PC-9 (cell line): Measurements from ENCODE around the gene SLC35A2. TPM values are rescaled to one million over a fixed set of nuclear protein-coding genes. Genes with fewer than 3 reads are reported as not detected.
A peak's percentile ranks its signal among the peaks of the same experiment; 100 is the strongest.

Source experiments
- BruUV-seq: library from RNA; stranded (reverse); fragments of 400-500 nt; replicated peaks from 2 replicates; lab custom pipeline; 2021; lab: Mats Ljungman, UMichigan
- CTCF ChIA-PET: fragments of 300-600 bp; sonication (Branson Sonifier 250); formaldehyde crosslinking; loops from one replicate; lab custom pipeline; 2022; ENCODE audit warnings: antibody characterized with exemption; lab: Charles Lee
- POLR2A ChIA-PET: fragments of 300-600 bp; sonication (Branson Sonifier 250); formaldehyde crosslinking; loops from one replicate; lab custom pipeline; 2022; ENCODE audit warnings: antibody characterized with exemption; ENCODE audit not compliant: unreplicated experiment; lab: Charles Lee
- DNase-seq, 2 experiments: peaks; one replicate each; pipeline versions ENCODE4 v3.0.0 to v3.0.0-alpha.2; 2015 to 2022; ENCODE audit warnings: mixed read lengths in 1 of 2
- H2AFZ ChIP-seq: fragments of 200-600 bp; sonication (generic); 2 replicates; pipeline ENCODE4 v1.8.1; 2017; ENCODE audit warnings: antibody characterized with exemption
- H3F3A ChIP-seq: fragments of 200-600 bp; sonication (generic); 2 replicates; pipeline ENCODE4 v1.8.1; 2017; ENCODE audit warnings: antibody characterized with exemption, mild to moderate bottlenecking, low read depth; ENCODE audit not compliant: insufficient read depth
- H3K27ac ChIP-seq: fragments of 200-600 bp; sonication (generic); 2 replicates; pipeline ENCODE4 v1.6.1; 2016; ENCODE audit warnings: mixed run types
- H3K27me3 ChIP-seq: fragments of 200-600 bp; sonication (generic); 2 replicates; pipeline ENCODE4 v1.6.1; 2016; ENCODE audit warnings: low read depth, mixed run types; ENCODE audit not compliant: insufficient read depth
- H3K36me3 ChIP-seq: fragments of 200-600 bp; sonication (generic); 2 replicates; pipeline ENCODE4 v1.6.1; 2016; ENCODE audit warnings: low read depth, mixed run types
- H3K4me1 ChIP-seq: fragments of 200-600 bp; sonication (generic); replicated peaks from 2 replicates; pipeline ENCODE4 v1.6.1; 2016; ENCODE audit warnings: mixed run types; ENCODE audit not compliant: insufficient read depth
- H3K4me2 ChIP-seq: fragments of 200-600 bp; sonication (generic); 2 replicates; pipeline ENCODE4 v1.6.1; 2017; ENCODE audit warnings: mixed run types
- H3K4me3 ChIP-seq: fragments of 200-600 bp; sonication (generic); 2 replicates; pipeline ENCODE4 v1.6.1; 2016; ENCODE audit warnings: mixed run types
- H3K79me2 ChIP-seq: fragments of 200-600 bp; sonication (generic); 2 replicates; pipeline ENCODE4 v1.6.1; 2017; ENCODE audit warnings: low read depth, mixed run types
- H3K9me2 ChIP-seq: fragments of 200-600 bp; sonication (generic); 2 replicates; pipeline ENCODE4 v1.8.1; 2017; ENCODE audit warnings: mild to moderate bottlenecking; ENCODE audit not compliant: insufficient read depth
- H3K9me3 ChIP-seq: fragments of 200-600 bp; sonication (generic); 2 replicates; pipeline ENCODE4 v1.8.1; 2016; ENCODE audit warnings: low read depth; ENCODE audit not compliant: insufficient read depth
- H4K20me1 ChIP-seq: fragments of 200-600 bp; sonication (generic); 2 replicates; pipeline ENCODE4 v1.8.1; 2017; ENCODE audit not compliant: insufficient read depth
- EZH2 ChIP-seq: fragments of 200-600 bp; sonication (generic); IDR thresholded peaks from 2 replicates; pipeline ENCODE4 v1.8.0; 2017; ENCODE audit warnings: antibody characterized with exemption, low read depth
- intact Hi-C: fragments of 100-400 bp; cut with micrococcal nuclease; formaldehyde crosslinking; loops from one replicate; pipeline ENCODE4 v1.10.0; 2022; ENCODE audit not compliant: unreplicated experiment
- total RNA-seq: library from RNA; stranded (reverse); gene quantifications from 2 replicates; pipeline ENCODE4 v1.2.3, GENCODE V29; 2021
- TF ChIP-seq, protein P1 (sequence below): fragments of 200-600 bp; sonication (generic); conservative IDR thresholded peaks from 2 replicates; pipeline ENCODE4 v1.6.1; 2017; ENCODE audit warnings: mixed run types, antibody characterized with exemption, mild to moderate bottlenecking, moderate library complexity

SLC35A2 gene
- total RNA-seq, 1 experiment from 2014 or later = 29.6 TPM

DNA sequence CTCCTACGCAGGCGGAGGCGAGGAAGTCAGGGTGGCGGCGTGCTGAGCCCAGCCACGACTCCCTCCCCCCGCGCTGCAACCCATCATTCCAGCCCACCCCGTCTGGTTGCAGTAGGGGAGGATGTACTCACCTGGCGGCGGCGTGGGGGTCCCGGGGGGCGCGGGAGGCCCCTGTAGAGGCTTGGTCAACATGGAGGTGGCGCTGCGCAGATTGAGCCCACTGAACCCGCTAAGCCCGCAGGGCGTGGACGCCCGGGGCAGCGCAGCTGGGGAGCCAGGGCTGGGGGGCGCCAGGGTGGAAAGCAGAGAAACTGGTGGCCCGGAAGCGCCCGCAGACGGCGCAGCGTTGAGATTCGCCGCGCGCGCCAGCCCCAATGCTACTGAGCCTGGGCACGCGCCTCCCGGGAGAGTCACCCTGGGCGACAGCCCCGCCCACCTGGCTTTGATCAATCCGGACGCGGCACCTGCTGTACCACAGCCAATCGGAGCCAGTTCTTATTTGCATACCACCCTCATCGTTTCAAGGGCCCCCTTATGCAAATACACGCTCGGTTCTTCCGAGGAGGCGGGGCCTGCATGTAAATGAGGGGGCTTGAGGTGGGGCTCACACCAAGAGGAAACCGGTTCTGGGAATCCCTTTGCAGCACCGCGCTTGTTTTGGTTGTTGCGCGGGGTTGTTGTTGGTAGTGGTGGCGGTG, 7.3 kb upstream of the SLC35A2 start, which contains the start of gene PIM2:
PIM2 (minus strand) TSS at position 382 of the 698 bp plus-strand sequence; CDS start at position 192, 190 bp downstream.
- peak within 1 kb of the TSS; percentile 58; the same call in 1 of the 2 replicates for H3K4me3 ChIP-seq
- no peaks in the 10 kb centered on the region for H3K4me1 ChIP-seq
- no peaks in the 10 kb centered on the region for H3K9me2 ChIP-seq
- intact Hi-C loops = loop anchor here (5.0 kb wide), 1 partner anchor 139 kb away; the partner anchor contains the start of gene CCDC120
- DNase-seq = peak; percentile 64 to 81
- TSS peak; percentile 18 for BruUV-seq
- H3K27me3 ChIP-seq = no peaks in the 10 kb centered on the region
- H4K20me1 ChIP-seq = no peaks in the 10 kb centered on the region
- TF ChIP-seq, protein P1, sequence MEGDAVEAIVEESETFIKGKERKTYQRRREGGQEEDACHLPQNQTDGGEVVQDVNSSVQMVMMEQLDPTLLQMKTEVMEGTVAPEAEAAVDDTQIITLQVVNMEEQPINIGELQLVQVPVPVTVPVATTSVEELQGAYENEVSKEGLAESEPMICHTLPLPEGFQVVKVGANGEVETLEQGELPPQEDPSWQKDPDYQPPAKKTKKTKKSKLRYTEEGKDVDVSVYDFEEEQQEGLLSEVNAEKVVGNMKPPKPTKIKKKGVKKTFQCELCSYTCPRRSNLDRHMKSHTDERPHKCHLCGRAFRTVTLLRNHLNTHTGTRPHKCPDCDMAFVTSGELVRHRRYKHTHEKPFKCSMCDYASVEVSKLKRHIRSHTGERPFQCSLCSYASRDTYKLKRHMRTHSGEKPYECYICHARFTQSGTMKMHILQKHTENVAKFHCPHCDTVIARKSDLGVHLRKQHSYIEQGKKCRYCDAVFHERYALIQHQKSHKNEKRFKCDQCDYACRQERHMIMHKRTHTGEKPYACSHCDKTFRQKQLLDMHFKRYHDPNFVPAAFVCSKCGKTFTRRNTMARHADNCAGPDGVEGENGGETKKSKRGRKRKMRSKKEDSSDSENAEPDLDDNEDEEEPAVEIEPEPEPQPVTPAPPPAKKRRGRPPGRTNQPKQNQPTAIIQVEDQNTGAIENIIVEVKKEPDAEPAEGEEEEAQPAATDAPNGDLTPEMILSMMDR = no peak
- no peak for TF ChIP-seq EZH2
- H3K36me3 ChIP-seq = no peaks in the 10 kb centered on the region
- ChIA-PET CTCF (no interaction called here), POLR2A (no interaction called here)
- no peak within 1 kb of the TSS for H3K27ac ChIP-seq
- no peaks in the 10 kb centered on the region for H3K9me3 ChIP-seq
- H3K4me2 ChIP-seq = peak within 1 kb of the TSS; percentile 77
- 0 out of 2 replicates have a peak within 1 kb of the TSS, but pooled peaks have one; percentile 52 for H2AFZ ChIP-seq
- no peaks in the 10 kb centered on the region for H3K79me2 ChIP-seq
- no peaks in the 10 kb centered on the region for H3F3A ChIP-seq

GRCh38 chrX:48918301-48918642, 6.8 kb upstream of the SLC35A2 start:
- Histone ChIP-seq H2AFZ (0 out of 2 replicates have a peak overlapping the region, but pooled peaks have one; percentile 52), H3K27me3 (no peaks in the 10 kb centered on the region), H3K4me3 (peak overlapping the region; percentile 58; the same call in 1 of the 2 replicates), H3K79me2 (no peaks in the 10 kb centered on the region), H3K4me1 (no peaks in the 10 kb centered on the region), H3K27ac (no peak overlapping the region), H3K4me2 (peak overlapping the region; percentile 66), H3F3A (no peaks in the 10 kb centered on the region), H3K9me3 (no peaks in the 10 kb centered on the region), H4K20me1 (no peaks in the 10 kb centered on the region), H3K9me2 (no peaks in the 10 kb centered on the region), H3K36me3 (no peaks in the 10 kb centered on the region)
- TF ChIP-seq EZH2 = no peak
- TF ChIP-seq, protein P1 = no peak
- ChIA-PET POLR2A (no interaction called here), CTCF (no interaction called here)
- no peak for DNase-seq
- no TSS peak for BruUV-seq
- intact Hi-C loops = loop anchor here (5.0 kb wide), 1 partner anchor 139 kb away; the partner anchor contains the start of gene CCDC120

DNA sequence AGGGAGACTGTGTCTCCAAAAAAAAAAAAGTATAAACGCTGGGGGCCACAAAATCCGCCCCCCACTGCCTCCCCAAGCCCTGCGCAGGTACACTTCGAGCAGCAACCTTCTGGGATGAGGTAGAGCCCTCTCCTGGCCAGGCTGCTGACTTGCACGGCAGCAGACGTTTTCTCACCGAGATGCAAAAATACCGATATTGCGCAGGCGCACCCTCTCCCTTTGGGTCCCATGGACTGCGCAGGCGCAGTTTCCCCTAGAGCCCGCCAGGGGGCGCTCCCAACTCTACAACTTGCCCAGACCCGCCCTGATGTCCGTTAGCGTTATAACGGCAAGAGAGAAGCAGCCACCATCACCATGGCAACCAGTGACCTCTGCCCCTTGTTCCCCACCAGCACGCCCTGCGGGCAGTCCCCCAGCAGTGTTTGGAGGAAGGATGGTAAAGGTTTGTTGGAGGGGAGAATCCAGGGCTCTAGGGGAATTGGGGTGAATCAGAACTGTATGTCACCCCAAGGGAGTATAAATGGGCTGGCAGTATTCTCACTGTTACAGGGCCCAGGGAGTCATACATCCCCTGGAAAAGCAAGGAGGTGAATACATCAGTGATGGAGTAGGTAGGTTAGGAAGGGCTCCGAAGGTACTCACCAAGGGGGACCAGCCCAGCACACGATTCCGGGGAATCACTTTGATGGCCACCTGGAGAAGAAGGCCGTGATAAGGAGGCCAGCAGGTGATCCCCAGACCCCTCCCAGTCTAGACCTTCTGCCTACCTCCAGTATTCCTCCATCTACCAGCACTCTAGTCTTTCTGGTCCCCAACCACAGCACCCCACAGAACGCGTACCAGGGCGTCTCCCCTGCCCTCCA, 5.9 kb upstream of the SLC35A2 start:
- H2AFZ ChIP-seq = no peak overlapping the region
- no peaks in the 10 kb centered on the region for H3K4me1 ChIP-seq
- H3K79me2 ChIP-seq = no peaks in the 10 kb centered on the region
- no peaks in the 10 kb centered on the region for H3F3A ChIP-seq
- POLR2A ChIA-PET = no interaction called here
- CTCF ChIA-PET = no interaction called here
- no peaks in the 10 kb centered on the region for H3K27me3 ChIP-seq
- intact Hi-C loops = loop anchor here (1.0 to 5.0 kb wide), 2 partner anchors 140 to 155 kb away; partner anchors contain the start of gene CCDC120
- no peaks in the 10 kb centered on the region for H3K9me3 ChIP-seq
- peak overlapping the region; percentile 38; the same call in 1 of the 2 replicates for H3K4me2 ChIP-seq
- no TSS peak for BruUV-seq
- no peak overlapping the region for H3K27ac ChIP-seq
- no peaks in the 10 kb centered on the region for H4K20me1 ChIP-seq
- TF ChIP-seq EZH2 = no peak
- TF ChIP-seq, protein P1 = peak; percentile 80
- H3K36me3 ChIP-seq = no peaks in the 10 kb centered on the region
- H3K4me3 ChIP-seq = no peak overlapping the region
- no peaks in the 10 kb centered on the region for H3K9me2 ChIP-seq
- peak; percentile 70 to 75 for DNase-seq
